ENCODE measurements around the gene SLC41A3.

- no peak for TF ChIP-seq POLR2A (IDR thresholded peaks at IDR 0.05; ENCODE audit: low read length)
- TF ChIP-seq GATA1 (IDR thresholded peaks at IDR 0.05; ENCODE audit: low read depth, low read length): no peak
Observed at GRCh38 chr3:126125341-126125740, 41.4 kb upstream of the SLC41A3 start.

All from erythroblast (primary cell).